HEK293 (cell line): ENCODE data around the gene LRP1.

Experiments
- TCF7L2 ChIP-seq: IDR thresholded peaks from 2 replicates; pipeline ENCODE4 v1.6.1; 2011; ENCODE audit warnings: low read depth, mild to moderate bottlenecking, inconsistent platforms, low read length, moderate library complexity, borderline replicate concordance
- ZIC2 ChIP-seq: fragments of 450-650 bp; formaldehyde crosslinking; IDR thresholded peaks from 2 replicates; pipeline ENCODE4 v1.5.1; 2016; ENCODE audit warnings: missing biosample characterization, missing genetic modification characterization
- ZNF248 ChIP-seq: fragments of 450-650 bp; formaldehyde crosslinking; IDR thresholded peaks from 2 replicates; pipeline ENCODE4 v1.5.1; 2017; ENCODE audit warnings: missing biosample characterization, missing genetic modification characterization
- ZNF624 ChIP-seq: fragments of 450-650 bp; formaldehyde crosslinking; IDR thresholded peaks from 2 replicates; pipeline ENCODE4 v1.5.1; 2017; ENCODE audit warnings: missing biosample characterization, missing genetic modification characterization
- ZSCAN4 ChIP-seq: fragments of 450-650 bp; formaldehyde crosslinking; IDR thresholded peaks from 2 replicates; pipeline ENCODE4 v1.5.1; 2017; ENCODE audit warnings: missing biosample characterization, missing genetic modification characterization
- TF ChIP-seq, protein P1 (sequence below): fragments of 450-650 bp; formaldehyde crosslinking; IDR thresholded peaks from 2 replicates; pipeline ENCODE4 v1.5.1; 2016; ENCODE audit warnings: missing biosample characterization, missing genetic modification characterization
- TF ChIP-seq, protein P2 (sequence below): fragments of 450-650 bp; formaldehyde crosslinking; IDR thresholded peaks from 2 replicates; pipeline ENCODE4 v1.5.1; 2016; ENCODE audit warnings: missing biosample characterization, missing genetic modification characterization

- TF ChIP-seq TCF7L2 (no peak), ZIC2 (tag by site-specific recombination) (no peak), ZNF248 (tag by site-specific recombination) (no peak), ZNF624 (tag by site-specific recombination) (no peak), ZSCAN4 (tag by site-specific recombination) (no peak)
- TF ChIP-seq, protein P1, sequence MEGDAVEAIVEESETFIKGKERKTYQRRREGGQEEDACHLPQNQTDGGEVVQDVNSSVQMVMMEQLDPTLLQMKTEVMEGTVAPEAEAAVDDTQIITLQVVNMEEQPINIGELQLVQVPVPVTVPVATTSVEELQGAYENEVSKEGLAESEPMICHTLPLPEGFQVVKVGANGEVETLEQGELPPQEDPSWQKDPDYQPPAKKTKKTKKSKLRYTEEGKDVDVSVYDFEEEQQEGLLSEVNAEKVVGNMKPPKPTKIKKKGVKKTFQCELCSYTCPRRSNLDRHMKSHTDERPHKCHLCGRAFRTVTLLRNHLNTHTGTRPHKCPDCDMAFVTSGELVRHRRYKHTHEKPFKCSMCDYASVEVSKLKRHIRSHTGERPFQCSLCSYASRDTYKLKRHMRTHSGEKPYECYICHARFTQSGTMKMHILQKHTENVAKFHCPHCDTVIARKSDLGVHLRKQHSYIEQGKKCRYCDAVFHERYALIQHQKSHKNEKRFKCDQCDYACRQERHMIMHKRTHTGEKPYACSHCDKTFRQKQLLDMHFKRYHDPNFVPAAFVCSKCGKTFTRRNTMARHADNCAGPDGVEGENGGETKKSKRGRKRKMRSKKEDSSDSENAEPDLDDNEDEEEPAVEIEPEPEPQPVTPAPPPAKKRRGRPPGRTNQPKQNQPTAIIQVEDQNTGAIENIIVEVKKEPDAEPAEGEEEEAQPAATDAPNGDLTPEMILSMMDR (tag by site-specific recombination) = no peak
- TF ChIP-seq, protein P2, sequence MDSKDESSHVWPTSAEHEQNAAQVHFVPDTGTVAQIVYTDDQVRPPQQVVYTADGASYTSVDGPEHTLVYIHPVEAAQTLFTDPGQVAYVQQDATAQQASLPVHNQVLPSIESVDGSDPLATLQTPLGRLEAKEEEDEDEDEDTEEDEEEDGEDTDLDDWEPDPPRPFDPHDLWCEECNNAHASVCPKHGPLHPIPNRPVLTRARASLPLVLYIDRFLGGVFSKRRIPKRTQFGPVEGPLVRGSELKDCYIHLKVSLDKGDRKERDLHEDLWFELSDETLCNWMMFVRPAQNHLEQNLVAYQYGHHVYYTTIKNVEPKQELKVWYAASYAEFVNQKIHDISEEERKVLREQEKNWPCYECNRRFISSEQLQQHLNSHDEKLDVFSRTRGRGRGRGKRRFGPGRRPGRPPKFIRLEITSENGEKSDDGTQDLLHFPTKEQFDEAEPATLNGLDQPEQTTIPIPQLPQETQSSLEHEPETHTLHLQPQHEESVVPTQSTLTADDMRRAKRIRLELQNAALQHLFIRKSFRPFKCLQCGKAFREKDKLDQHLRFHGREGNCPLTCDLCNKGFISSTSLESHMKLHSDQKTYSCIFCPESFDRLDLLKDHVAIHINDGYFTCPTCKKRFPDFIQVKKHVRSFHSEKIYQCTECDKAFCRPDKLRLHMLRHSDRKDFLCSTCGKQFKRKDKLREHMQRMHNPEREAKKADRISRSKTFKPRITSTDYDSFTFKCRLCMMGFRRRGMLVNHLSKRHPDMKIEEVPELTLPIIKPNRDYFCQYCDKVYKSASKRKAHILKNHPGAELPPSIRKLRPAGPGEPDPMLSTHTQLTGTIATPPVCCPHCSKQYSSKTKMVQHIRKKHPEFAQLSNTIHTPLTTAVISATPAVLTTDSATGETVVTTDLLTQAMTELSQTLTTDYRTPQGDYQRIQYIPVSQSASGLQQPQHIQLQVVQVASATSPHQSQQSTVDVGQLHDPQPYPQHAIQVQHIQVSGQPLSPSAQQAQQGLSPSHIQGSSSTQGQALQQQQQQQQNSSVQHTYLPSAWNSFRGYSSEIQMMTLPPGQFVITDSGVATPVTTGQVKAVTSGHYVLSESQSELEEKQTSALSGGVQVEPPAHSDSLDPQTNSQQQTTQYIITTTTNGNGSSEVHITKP (tag by site-specific recombination) = no peak
Measured at GRCh38 chr12:57225680-57226210, 97.5 kb downstream of the LRP1 start.
